ENCODE results near the gene CSTF2T.

CSTF2T gene

GRCh38 chr10:51699475-51700227 lies at the start of gene CSTF2T:
CSTF2T (minus strand) TSS chr10:51699595; CDS start chr10:51699549, 46 bp downstream.
- peak; percentile 96 for DNase-seq (ENCODE audit: low read depth)

- no peak for DNase-seq (ENCODE audit: low read depth)
Measured at GRCh38 chr10:51748959-51749358, 49.6 kb upstream of the CSTF2T start.

- no peak for DNase-seq (ENCODE audit: low read depth)
Measured at GRCh38 chr10:51747216-51747615, 47.8 kb upstream of the CSTF2T start.

- DNase-seq (ENCODE audit: low read depth): no peak
Measured at GRCh38 chr10:51745397-51745796, 46.0 kb upstream of the CSTF2T start.

GRCh38 chr10:51744235-51745000 lies 45.0 kb upstream of the CSTF2T start:
- DNase-seq (ENCODE audit: low read depth): no peak

- DNase-seq (ENCODE audit: low read depth): no peak
Measured at GRCh38 chr10:51743146-51743545, 43.8 kb upstream of the CSTF2T start.

GRCh38 chr10:51733057-51733456 lies 33.7 kb upstream of the CSTF2T start:
- peak; percentile 42 for DNase-seq (ENCODE audit: low read depth)

GRCh38 chr10:51729822-51730555 lies 30.6 kb upstream of the CSTF2T start:
- DNase-seq (ENCODE audit: low read depth): no peak

- no peak for DNase-seq (ENCODE audit: low read depth)
Measured at GRCh38 chr10:51724038-51724437, 24.6 kb upstream of the CSTF2T start.

- DNase-seq (ENCODE audit: low read depth): peak; percentile 40
Measured at GRCh38 chr10:51718804-51719291, 19.5 kb upstream of the CSTF2T start.

- no peak for DNase-seq (ENCODE audit: low read depth)
Measured at GRCh38 chr10:51716981-51717380, 17.6 kb upstream of the CSTF2T start.

- DNase-seq (ENCODE audit: low read depth): no peak
Measured at GRCh38 chr10:51711519-51711891, 12.1 kb upstream of the CSTF2T start.

GRCh38 chr10:51709324-51709972 lies 10.1 kb upstream of the CSTF2T start:
- no peak for DNase-seq (ENCODE audit: low read depth)

- no peak for DNase-seq (ENCODE audit: low read depth)
Measured at GRCh38 chr10:51708609-51709008, 9.2 kb upstream of the CSTF2T start.

GRCh38 chr10:51707821-51708424 lies 8.5 kb upstream of the CSTF2T start:
- DNase-seq (ENCODE audit: low read depth): no peak

GRCh38 chr10:51707392-51707791 lies 8.0 kb upstream of the CSTF2T start:
- no peak for DNase-seq (ENCODE audit: low read depth)

- peak; percentile 18 for DNase-seq (ENCODE audit: low read depth)
Measured at GRCh38 chr10:51706225-51706624, 6.8 kb upstream of the CSTF2T start.

GRCh38 chr10:51705774-51706173 lies 6.4 kb upstream of the CSTF2T start:
- no peak for DNase-seq (ENCODE audit: low read depth)

GRCh38 chr10:51700228-51700817 lies 928 bp upstream of the CSTF2T start:
- DNase-seq (ENCODE audit: low read depth): peak; percentile 4

- no peak for DNase-seq (ENCODE audit: low read depth)
Measured at GRCh38 chr10:51699145-51699474, 285 bp downstream of the CSTF2T start.

GRCh38 chr10:51698473-51699063 lies 827 bp downstream of the CSTF2T start:
- no peak for DNase-seq (ENCODE audit: low read depth)
